ENCODE data around the gene NHSL2.
A peak's percentile ranks its signal among the peaks of the same experiment; 100 is the strongest.

NHSL2 gene

DNA sequence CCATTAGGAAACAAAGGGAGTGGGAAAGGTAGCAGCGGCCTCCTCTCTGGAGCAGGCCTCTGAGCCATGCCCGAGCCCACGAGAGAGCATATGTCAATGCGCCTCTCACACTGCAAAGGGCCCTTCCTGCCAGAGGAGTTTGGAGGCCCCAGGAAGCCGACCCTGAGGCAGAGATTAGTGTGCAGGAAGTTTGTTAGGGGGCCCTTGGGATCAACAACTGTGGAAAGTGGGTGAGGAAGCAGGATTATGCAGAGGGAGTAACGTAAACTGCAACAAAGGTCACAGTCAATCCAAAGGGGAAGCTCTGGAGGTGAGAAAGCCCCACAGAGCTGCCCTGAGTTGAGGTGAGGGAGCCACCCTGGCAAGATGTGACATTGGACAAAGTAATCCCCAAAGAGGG, 203.7 kb downstream of the NHSL2 start:
- TF ChIP-seq GATA2 (IDR thresholded peaks at IDR 0.05; ENCODE audit: low read depth, low read length) (no peak), GATA3 (IDR thresholded peaks at IDR 0.05; ENCODE audit: low read depth, low read length) (no peak)

DNA sequence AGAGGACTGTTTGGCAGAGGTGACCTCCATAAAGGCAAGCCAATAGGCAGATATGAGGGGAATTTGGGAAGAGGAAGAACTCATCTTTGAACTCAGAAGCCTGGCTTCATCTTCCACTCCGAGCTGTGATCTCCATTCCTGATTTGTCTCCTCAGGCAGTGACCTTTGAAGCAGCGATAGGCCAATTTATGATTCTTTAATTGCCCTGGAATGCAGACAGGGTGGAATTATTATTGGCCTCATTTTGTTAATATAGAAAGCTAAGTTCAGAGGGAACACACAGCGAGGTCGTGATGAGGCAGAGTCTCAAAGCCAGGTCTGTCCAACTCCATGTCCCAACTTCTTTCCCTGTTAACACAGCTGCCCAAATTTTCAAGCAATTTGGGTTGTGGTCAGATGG, 204.2 kb downstream of the NHSL2 start:
- no peak for TF ChIP-seq GATA3 (IDR thresholded peaks at IDR 0.05; ENCODE audit: low read depth, low read length)
- no peak for TF ChIP-seq GATA2 (IDR thresholded peaks at IDR 0.05; ENCODE audit: low read depth, low read length)

DNA sequence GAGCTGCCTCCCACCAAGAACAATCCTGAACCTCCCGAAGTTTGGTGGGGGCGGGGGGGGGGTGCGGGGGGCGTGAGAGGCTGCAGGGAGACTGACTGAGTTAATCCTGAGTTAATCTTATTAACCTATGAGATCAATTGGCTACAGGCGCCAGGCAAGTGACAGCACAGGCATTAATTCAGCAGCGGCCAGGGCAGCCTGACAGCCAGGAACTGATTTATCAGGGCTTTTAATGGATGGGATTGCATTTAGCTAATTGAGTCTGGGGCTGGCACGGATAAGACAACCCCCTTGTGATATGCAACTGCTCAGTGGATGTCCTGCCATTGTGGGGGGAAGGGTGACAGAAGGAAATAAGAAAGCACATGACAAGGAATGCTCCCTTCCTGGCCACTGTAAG, 204.7 kb downstream of the NHSL2 start:
- TF ChIP-seq GATA2 (IDR thresholded peaks at IDR 0.05; ENCODE audit: low read depth, low read length) (peak; percentile 90), GATA3 (IDR thresholded peaks at IDR 0.05; ENCODE audit: low read depth, low read length) (peak; percentile 56; the same call in 1 of the 2 replicates)

DNA sequence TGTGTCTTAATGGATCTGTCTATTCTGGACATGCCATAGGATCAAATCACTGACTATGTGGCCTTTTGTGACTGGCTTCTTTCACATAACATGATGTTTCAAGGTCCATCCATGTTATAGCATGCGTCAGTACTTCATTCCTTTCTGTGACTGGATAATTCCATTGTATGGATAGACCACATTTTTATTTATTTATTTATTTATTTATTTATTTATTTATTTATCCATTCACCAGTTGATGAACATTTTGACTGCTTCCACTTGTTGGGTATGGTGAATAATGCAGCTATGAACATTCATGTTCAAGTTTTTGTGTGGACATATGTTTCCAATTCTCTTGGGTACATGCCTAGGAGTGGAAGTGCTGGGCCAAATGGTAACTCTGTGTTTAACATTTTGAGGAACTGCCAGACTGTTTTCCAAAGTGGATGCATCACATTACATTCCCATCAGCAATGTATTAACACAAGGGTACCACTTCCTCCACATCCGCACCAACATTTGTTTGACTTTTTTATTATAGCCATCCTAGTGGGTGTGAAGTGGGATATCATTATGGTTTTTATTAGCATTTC, 207.1 kb downstream of the NHSL2 start:
- TF ChIP-seq GATA2 (IDR thresholded peaks at IDR 0.05; ENCODE audit: low read depth, low read length) (no peak), GATA3 (IDR thresholded peaks at IDR 0.05; ENCODE audit: low read depth, low read length) (no peak)

DNA sequence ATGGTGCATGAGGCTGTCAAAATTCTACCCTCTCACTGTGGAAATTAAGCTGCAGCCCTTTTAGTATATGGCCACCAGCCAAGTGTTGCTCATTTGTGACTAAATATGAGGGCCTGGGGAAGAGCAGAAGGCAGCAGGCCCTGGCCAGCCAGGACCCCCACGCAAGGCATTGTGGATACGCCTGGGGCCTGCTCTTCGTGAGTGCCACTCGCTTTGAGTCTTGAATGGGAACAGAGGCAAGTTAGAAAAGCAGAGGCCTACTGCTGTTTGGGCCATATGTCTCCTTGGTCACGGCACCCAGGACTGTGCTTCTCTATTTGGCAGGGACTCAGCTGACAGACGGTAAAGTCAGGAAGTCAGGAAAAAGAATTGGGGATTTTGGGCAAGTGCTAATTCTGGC, 210.2 kb downstream of the NHSL2 start:
- TF ChIP-seq GATA2 (IDR thresholded peaks at IDR 0.05; ENCODE audit: low read depth, low read length) (no peak), GATA3 (IDR thresholded peaks at IDR 0.05; ENCODE audit: low read depth, low read length) (no peak)

DNA sequence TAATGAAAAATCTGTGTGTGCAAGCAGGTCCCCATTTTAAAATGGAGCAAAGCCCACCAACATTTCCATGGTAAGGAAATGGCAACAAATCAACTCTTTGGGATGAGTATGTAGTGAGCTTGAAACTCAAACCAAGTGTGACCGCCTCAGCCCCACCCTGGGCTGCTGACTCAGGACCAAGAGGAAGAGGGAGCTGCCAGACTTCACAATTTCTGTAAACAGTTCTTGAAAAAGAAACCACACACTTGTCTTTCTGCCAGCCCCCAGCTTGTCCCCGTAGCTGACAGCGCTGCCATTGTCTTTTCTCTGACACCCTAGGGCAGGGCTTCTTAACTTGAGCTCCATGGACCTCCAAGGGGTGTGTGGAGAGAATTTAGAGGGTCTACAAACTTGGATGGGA, 210.7 kb downstream of the NHSL2 start:
- TF ChIP-seq GATA3 (IDR thresholded peaks at IDR 0.05; ENCODE audit: low read depth, low read length) (no peak), GATA2 (IDR thresholded peaks at IDR 0.05; ENCODE audit: low read depth, low read length) (no peak)

DNA sequence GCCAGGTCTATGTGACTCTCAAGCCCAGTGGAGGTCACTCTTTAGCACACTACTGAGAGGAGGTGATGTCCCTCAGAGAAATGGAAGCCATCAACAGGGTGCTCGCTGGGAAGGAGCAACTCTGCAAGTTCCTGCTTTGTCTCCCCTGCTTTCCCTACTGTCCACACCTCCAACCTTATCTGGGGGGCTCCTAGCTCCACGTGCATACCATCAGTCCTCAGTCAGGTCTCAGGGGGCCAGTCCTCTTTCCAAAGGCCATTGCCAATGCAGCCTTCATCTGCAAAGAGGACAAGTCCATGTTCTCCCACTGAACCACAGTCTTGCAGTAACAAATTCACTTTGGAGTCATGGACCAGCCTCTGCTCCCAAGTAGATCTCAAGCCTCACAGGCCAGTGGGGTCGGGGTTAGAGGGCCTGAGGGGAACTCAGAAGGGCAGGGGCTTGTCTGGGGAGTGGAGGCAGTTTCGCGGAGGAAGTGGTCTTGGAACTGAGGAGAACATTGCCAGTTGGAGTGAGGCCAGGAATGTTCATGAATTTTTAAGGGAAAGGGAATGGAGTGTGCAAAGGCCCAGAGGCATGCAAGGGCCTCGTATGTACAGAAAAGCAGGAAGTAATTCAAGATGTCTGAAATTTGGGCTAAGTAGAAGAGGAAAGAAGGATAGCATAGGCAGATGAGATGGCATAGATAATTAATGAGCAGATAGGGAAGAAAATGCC, 212.1 kb downstream of the NHSL2 start:
- TF ChIP-seq GATA3 (IDR thresholded peaks at IDR 0.05; ENCODE audit: low read depth, low read length): no peak
- TF ChIP-seq GATA2 (IDR thresholded peaks at IDR 0.05; ENCODE audit: low read depth, low read length): no peak

DNA sequence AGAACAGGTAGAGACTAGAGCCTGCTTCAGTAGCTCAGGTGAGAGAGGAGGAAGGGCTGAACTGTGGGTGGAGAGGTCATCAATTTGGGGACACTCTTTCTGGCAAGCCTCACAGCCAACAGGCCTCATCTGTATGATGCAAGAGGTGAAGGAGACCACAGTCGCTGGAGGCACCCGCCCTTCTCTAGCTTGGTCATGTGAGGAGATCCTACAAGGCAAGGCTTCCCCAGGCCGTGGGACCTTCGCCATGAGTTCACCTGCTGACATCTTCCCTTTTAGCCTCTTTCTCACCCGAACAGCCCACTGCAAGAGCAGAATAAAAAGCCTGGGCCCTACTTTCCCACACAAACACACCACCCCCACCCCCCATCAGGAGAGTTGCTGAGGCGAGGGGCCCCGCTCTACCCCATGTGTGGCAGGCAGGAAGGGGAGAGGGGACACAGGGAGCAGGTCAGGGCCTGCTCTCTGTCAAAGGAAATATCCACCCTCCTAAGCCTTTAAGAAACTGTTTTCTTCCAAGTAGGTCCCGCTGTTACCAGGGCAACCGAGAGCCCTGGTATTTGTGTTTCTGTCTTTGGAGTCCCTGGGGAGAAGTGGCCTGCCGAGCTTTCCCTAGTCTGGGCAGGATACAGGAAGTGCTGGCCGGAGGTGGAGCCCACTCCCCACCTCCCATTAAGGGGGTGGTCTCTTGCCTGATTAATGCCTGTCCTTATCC, 213.0 kb downstream of the NHSL2 start:
- TF ChIP-seq GATA3 (IDR thresholded peaks at IDR 0.05; ENCODE audit: low read depth, low read length) (no peak), GATA2 (IDR thresholded peaks at IDR 0.05; ENCODE audit: low read depth, low read length) (no peak)

DNA sequence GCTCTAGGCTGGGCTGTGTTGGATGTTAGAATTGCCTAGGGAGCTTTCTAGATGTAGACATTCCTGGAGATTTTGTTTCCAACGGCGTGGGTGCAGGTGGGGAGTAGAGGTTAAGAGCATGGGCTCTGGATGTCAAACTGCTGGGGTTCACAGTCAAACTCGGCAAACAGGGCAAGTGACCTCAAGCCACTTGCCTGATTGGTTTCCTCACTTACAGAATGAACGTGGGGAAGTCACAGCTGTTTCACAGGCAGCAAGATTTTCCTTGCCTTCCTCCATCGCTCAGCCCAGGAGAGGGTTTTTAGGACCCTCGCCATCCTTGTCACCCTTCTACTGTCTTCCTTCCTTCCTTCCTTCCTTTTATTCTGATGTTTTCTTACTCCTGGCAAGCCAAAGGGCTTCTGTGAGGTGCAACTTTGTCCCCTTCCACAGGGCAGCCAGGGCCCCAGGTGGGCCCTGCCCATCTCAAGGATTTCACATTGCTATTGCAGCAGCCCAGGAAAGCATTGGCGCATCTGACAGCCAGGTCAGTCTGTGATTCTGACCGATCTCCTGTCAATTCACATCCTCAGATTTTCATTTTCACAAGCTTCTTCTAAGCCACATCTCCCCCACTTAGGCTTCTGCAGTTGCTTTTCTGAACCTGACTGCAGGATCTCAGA, 214.0 kb downstream of the NHSL2 start:
- TF ChIP-seq GATA2 (IDR thresholded peaks at IDR 0.05; ENCODE audit: low read depth, low read length) (no peak), GATA3 (IDR thresholded peaks at IDR 0.05; ENCODE audit: low read depth, low read length) (no peak)

DNA sequence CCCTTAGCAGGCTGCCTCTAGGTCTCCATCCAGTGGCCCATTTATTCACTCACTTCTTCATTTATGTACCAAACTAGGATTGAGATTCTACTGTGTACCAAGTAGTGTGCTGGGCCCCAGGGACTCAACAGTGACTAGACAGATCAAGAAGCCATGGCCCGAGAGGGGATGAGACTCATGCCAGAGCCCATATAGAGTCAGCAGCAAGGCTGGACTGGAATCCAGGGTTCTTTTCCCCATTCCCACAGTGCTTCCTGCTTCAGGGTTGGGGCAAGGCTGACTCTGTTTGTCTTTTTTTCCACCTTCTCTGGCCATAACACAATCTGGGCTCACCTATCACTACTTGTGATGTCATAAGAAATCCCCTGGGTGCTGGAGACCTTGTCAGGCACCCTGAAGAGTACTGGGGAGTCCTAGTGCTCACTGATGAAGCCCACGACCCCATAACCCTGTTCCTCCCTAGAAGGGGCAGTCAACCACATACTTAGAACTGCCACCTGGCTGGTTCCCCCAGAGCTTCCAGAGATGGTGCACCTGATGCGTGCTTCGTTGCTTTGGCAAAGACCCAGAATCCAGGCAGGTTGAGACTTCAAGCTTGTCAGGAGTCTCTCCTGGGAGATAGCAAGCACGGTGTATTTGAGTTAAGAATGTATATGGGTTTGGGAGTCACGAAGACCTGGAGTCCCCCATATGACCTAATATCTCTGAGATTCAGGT, 214.8 kb downstream of the NHSL2 start:
- TF ChIP-seq GATA2 (IDR thresholded peaks at IDR 0.05; ENCODE audit: low read depth, low read length): no peak
- no peak for TF ChIP-seq GATA3 (IDR thresholded peaks at IDR 0.05; ENCODE audit: low read depth, low read length)

DNA sequence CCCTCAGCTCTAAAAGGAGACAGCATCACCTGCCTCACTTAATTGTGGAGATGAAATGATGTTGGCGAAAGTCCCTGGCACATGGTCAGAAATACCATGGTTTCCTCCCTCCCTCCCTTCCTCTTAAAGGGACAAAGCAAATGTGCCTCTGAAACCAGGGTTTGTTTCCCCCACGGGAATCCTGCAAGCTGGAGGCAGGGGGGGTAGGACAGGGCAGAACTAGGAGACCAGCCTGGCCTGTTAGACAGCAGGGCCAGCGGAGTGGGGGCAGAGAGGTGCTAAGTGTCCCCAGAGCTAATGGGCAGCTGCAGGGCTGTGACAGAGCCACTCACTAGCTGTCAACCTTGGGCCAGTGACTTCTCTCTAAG, 215.4 kb downstream of the NHSL2 start:
- TF ChIP-seq GATA2 (IDR thresholded peaks at IDR 0.05; ENCODE audit: low read depth, low read length): no peak
- no peak for TF ChIP-seq GATA3 (IDR thresholded peaks at IDR 0.05; ENCODE audit: low read depth, low read length)

DNA sequence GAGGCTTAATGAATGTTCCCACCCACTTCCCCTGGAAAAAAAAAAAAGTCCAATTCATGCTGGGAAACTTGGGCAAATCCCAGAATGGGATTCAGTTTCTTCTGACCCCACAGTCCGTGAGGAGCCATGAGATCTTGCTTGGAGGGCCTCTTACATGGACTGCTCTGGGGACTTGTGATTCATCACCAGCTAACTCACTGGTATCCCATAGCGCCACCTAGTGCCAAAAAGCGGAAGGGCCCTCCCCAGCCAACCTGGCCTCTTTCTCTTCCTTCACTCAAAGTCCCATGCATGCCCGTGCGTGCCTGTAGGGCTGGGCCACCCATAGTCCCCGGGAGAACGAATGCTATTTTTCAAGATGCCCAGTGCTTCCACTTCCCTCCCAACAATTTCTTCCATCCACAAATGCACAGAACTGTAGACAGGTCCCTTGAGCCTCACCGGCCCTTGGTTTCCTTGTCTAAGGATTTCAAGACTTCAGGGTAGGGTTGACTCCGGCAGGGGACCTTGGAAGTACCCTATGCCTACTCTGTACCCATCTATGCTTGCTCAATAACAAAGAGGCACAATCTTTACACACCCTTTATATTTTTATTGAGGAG, 216.0 kb downstream of the NHSL2 start:
- TF ChIP-seq GATA2 (IDR thresholded peaks at IDR 0.05; ENCODE audit: low read depth, low read length): no peak

DNA sequence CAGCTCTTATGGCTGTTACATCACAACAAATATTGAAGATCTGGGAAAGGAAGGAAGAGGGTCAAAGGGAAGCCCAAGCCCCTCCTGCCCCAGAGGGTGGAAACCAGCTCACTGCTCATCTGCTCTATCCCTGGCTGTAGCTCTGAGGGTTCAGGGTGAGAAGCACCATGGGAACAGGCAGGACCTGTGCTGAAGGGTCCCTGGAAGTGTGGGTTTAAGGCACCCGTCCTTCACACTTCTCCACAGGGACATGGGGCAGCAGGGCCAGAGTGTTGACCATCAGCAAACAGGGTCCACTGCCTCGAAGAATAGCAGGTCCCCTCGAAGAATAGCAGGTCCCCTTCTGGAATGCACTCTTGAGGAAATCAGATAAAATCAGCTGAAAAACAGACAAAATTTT, 216.7 kb downstream of the NHSL2 start:
- TF ChIP-seq GATA2 (IDR thresholded peaks at IDR 0.05; ENCODE audit: low read depth, low read length): no peak
- no peak for TF ChIP-seq GATA3 (IDR thresholded peaks at IDR 0.05; ENCODE audit: low read depth, low read length)
